ENCODE results near the gene RNU4-1.

Gene RNU4-1

GRCh38 chr12:120290609-120291305 lies 2.3 kb downstream of the RNU4-1 start:
- DNase-seq (ENCODE audit: low spot score): no peak

DNA sequence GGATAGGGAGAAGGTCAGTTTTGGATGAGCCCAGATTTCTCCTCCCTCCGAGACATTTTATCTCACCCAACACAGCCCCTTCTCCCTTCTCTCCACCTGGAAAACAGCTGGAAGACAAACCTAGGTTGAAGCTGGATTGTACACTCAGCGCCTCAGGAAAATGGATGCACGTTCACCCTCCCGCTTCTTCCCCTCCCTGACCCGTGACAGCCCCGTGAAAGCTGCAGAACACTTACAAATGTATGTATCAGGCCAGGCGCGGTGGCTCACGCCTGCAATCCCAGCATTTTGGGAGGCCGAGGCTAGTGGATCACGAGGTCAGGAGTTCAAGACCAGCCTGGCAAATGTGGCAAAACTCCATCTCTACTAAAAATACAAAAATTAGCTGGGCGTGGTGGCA lies 5.5 kb downstream of the RNU4-1 start:
- no peak for DNase-seq (ENCODE audit: low spot score)

GRCh38 chr12:120286768-120287490 lies 6.1 kb downstream of the RNU4-1 start:
- DNase-seq (ENCODE audit: low spot score): no peak

DNA sequence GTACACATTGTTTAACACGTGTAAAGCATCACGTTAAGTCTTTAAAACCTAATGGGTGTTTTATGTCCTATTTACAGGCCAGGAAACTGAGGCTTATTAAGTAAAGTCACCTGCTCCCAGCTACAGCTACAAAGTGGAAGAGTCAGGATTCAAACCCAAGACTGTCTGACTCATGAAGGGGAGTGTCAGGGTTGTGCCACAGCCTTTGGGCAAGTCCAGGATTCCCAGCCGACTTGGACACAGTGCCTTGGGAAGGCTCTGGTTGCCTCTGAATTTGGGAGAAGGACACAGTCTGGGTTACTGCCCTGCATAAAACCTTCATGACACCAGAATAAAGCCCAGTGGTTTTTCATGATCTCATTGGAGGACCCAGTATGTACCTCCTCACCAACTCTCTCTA lies 8.7 kb downstream of the RNU4-1 start:
- no peak for DNase-seq (ENCODE audit: low spot score)

DNA sequence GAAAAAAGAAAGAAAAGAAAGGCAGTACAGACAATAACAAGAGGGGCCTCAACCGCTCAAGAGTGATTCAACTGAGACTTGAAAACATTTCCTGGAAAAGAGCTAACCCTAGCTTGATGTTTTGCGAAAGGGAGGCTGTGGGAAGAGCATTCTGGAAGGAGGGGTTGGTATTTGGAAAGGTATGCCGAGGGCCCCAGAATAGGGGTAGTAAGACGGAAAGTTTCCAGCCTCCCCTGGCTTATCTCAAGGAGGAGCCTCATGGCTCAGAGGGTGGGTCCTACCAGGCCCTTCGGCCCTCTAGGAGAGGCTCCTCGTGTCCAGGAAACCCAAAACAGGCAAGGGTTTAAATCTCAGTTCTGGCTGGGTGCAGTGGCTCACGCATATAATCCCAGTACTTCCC lies 9.7 kb downstream of the RNU4-1 start:
- DNase-seq (ENCODE audit: low spot score): no peak

- no peak for DNase-seq (ENCODE audit: low spot score)
Measured at GRCh38 chr12:120278137-120279069, 14.6 kb downstream of the RNU4-1 start.

GRCh38 chr12:120276734-120277133 lies 16.3 kb downstream of the RNU4-1 start:
- DNase-seq (ENCODE audit: low spot score): no peak

DNA sequence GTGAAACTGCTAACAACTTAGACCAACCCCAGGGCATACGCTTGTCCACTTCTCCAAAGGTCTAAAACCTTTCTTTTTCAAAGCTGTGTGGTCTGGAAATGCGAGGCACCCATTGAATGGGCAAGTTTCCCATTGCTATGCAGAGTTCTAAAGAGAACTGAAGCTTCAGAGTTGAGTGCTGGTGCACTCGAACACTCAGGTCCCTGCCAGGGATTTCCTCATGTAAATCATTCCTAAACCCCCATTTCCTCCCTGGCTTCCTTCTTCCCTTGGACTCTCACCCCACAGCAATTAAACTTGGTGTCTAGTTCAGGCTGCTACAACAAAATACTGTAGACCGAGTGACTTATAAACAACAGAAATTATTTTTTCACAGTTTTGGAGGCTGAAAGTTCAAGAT lies 25.3 kb downstream of the RNU4-1 start:
- no peak for DNase-seq (ENCODE audit: low spot score)

DNA sequence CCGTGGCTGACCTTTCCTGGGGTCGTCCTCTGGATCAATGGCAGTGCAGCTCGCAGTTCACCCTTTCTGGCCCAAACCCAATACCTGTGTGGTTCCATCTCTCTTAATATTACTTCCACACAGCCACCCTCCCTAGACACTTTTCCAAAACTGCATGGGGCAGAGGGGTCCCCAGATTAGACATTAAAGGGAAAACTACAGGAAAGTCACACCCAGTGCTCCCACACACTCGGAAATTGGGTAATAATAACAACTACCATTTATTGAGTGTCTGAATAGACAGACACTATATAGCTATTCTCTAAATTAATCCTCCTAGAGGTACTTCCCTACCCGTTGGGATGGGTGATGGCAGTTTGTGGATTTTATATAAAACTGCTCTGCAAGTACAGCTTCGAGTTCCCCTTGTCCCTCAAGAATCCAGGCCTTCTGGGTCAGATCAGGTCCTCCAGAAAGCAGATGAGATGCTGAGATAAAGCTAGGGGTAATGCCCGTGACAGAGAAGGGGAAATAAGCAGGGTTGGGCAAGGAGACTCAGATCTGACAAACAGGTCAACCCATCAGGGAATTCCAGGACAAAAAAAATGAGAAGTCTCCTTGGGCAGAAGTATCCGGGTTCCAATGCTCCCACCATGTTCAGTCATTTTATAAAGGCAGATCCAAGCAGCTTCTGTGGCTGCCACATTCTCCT lies 26.7 kb downstream of the RNU4-1 start:
- no peak for DNase-seq (ENCODE audit: low spot score)

GRCh38 chr12:120265473-120266179 lies 27.4 kb downstream of the RNU4-1 start, which contains the start of gene PXN:
Gene PXN, minus strand, starts transcription at chr12:120265730. Its CDS starts 101 bp downstream, at chr12:120265629.
- DNase-seq (ENCODE audit: low spot score): peak; percentile 58

- DNase-seq (ENCODE audit: low spot score): no peak
Measured at GRCh38 chr12:120264904-120265472, 28.0 kb downstream of the RNU4-1 start.

- no peak for DNase-seq (ENCODE audit: low spot score)
Measured at GRCh38 chr12:120264086-120264903, 28.7 kb downstream of the RNU4-1 start.

GRCh38 chr12:120263748-120264085 lies 29.3 kb downstream of the RNU4-1 start:
- DNase-seq (ENCODE audit: low spot score): no peak

DNA sequence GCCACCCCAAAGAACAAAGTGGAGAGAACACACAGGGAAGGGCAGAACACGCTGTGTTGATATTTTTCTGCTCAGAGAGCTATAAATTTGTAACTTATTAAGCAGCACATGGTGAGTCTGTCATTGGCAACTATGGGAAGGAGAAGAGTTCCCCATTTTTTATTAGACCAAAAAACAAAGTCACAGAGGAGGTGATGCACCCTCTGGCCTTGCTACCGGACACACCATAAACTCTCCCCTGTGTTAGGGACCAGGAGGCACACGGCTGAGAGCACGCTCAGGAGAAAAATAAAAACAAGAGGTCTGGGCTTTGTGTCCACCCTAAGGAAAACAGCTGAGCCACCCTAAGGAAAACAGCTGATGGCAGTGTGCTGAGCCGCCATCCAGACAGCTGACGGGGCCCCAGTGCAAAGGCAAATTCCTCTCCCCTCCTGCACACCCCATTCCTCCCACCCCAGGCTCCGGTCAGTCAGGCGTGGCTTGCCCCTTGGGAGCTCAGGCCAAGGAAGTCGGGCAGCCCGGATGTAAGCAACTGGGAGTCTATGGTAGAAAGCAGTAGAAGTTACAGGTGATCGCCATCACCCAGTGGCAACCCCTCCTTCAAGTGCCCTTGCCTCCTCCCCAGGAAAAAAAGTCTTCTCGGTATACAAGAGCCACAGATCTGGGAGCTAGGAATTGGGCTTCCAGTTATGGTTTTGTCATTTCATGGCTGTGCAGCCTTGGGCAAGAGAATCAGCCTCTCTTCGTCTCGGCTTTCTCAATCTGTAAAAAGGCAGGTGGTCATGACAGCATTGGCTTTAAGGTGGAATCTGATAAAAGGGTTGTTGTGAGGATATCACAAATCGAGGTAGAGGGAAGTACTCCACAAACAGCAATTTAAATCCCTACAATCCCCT lies 29.9 kb downstream of the RNU4-1 start:
- DNase-seq (ENCODE audit: low spot score): no peak

DNA sequence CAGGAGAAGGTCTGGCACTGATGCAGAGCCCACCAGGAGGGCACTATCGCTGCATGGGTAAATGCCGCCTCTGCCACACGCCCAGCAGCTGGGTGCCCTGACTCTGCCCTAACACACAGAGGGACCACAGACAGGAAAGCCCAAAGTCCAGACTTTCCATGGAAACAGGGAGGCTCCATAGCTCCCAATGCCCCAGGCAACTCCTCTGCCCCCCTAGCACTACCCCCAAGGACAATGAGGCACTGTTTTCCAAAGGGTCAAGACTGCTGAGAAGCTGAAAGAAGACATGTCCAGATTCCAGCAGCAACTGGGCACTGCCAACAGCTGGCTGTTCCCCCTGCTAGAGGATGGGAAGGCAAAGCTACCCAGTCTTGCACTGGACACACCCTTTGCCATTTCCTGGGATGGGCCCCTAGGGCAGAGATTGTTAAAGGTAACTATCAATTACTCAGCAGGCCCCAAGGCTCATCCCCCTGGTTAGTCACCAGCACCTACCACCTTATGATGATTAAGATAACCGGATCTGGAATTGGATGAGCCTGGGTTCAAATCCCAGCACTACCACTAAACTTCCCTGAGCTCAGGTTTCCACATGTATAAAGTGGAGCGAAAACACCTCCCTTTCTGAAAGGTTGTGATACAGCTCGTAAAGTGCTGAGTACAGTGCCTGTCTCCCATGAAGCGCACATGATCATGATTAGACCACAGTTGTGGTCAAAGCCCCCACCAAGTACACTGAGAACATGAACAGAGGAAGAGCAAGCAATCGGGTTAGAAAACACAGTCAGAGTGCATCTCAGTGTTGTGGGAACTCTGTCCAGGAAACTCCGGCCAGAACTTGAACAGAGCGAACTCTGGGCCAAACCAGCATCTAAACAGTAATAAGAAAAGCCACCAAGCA lies 30.8 kb downstream of the RNU4-1 start:
- peak; percentile 65 for DNase-seq (ENCODE audit: low spot score)

GRCh38 chr12:120260607-120261006 lies 32.4 kb downstream of the RNU4-1 start:
- DNase-seq (ENCODE audit: low spot score): no peak

GRCh38 chr12:120259418-120260202 lies 33.4 kb downstream of the RNU4-1 start:
- DNase-seq (ENCODE audit: low spot score): no peak
